GM12874 (cell line): ENCODE results near the gene DCANP1.

Experiments
- TF ChIP-seq, protein P1 (sequence below): IDR thresholded peaks from 2 replicates; pipeline ENCODE4 v1.5.1; 2011; ENCODE audit warnings: low read depth, mild to moderate bottlenecking, control low read depth, low read length, moderate library complexity; ENCODE audit not compliant: insufficient read depth

Gene DCANP1

DNA sequence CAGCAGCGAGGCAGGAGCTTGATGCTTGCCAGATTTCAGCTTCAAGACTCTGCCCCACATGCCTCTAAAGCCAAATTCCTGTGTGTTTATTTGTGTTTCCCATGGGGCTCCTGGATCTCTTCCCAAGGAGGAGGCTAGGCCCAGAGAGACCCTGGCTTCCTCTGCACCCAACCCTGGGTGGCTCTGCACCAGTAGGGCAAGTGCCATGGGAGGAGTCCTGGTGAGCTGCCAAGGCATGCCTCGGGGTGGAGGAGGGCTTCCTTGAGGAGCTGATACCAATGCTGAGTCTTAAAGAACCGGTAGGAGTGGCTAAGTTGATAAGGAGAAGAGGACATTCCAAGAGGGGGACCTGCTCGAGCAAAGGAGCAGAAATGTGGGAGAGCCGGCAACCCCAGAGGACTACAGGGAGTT is 11.8 kb upstream of the DCANP1 start:
- TF ChIP-seq, protein P1, sequence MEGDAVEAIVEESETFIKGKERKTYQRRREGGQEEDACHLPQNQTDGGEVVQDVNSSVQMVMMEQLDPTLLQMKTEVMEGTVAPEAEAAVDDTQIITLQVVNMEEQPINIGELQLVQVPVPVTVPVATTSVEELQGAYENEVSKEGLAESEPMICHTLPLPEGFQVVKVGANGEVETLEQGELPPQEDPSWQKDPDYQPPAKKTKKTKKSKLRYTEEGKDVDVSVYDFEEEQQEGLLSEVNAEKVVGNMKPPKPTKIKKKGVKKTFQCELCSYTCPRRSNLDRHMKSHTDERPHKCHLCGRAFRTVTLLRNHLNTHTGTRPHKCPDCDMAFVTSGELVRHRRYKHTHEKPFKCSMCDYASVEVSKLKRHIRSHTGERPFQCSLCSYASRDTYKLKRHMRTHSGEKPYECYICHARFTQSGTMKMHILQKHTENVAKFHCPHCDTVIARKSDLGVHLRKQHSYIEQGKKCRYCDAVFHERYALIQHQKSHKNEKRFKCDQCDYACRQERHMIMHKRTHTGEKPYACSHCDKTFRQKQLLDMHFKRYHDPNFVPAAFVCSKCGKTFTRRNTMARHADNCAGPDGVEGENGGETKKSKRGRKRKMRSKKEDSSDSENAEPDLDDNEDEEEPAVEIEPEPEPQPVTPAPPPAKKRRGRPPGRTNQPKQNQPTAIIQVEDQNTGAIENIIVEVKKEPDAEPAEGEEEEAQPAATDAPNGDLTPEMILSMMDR: no peak

DNA sequence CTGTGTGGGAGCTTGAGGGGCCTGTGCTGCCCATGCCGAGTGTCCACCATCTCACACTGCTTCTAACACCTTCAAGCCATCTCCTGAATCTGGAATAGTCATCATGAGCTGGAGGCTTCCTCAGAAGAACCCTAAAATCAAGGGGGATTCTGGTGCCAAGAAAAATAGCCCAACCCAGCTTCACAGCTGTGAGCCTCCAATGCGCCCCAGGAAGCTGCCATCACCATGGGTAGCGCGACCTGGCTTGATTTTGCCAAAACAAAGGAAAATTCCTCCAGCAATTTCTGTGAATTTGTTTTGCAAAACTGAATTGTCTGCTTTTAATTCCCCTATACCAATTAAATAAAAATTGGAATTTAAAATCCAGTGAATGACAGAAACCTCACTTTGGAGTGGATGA is 11.2 kb upstream of the DCANP1 start:
- TF ChIP-seq, protein P1: no peak

DNA sequence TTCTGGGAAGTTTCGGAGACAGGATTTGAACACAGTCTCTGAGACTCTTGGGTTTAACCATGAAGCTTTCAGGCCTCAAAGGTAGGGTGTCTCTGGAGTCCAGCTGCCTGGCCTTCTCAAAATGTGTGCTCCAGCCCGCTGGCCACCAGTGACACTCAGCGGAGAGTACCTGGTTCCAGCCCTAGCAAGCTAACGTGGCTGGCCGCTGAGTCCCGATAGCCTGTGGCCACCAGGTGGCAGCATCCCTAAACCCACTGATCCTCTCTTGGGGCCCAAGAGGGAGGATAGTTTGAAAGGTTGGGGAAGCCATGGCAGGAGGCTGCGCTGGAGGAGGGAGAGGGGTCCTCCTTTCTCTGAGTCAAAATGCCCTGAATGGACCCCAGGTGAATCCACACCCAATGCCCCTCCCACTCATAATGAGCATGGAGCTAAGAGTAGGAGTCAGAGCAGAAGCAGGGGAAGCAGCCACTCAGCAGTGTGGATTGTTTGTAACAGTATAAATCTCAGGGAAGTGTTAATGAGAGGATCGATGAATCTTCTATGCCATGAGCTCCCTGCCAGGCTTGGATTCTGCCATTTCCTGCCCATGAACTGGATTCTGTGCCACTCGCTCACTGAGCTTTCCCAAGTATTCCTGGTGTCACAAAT is 10.4 kb upstream of the DCANP1 start:
- TF ChIP-seq, protein P1: peak; percentile 93

DNA sequence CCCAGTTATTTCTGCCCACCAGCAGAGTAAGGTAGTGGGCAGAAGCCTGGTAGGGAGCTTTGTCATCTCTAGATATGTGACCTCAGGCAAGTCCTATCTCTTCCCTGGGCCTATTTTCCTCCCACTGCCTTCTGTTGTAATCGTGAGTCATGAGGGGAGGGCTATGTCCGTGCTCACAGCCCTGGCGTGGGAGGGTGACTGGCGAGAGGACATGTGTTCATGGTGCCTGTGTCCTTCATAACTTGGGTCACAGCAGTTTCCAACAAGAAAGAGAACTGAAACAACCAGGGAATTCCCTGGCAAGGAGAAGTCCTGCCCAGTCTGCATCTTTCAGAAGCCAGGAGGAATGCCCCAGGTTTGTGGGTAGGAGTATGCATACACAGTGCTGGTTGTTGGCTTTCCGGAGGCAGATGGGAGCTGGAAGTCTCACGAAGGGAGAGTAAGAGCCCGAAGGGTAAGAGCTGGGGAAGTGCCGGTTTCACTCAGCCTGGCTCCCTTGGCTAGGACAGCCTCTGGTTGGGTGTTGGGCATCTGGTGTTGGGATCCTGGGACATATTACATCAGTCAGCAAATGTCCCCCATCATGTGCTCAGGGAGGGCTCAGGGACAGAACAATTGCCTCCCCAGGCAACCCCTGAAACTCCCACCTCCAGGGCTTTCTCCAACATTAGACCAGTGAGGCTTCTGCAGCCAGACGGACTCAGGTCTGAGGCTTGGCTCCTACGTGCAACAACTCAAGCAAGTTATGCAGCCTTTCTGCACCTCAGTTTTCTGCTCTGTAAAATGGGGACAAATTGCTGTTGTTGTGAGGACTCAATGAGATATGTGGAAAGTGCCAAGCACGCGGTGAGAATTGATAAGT is 9.3 kb upstream of the DCANP1 start:
- TF ChIP-seq, protein P1: no peak

DNA sequence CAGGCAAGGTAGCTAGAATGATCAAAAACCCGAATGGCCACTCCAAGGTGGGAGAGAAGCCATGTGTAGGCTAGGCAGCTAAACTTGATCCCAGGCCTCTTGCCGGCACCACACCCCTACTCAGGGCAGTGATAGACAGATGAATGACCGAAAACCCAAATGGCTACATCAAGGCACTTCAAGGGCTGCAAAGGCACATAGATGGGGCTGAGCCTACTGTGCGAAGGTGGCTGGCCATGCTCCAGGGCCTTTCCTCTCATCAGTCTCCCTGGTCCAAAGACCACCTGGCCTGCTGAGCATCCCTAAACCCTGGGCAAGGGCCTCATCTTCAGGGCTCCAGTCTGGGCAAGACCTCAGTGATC is 8.7 kb upstream of the DCANP1 start:
- TF ChIP-seq, protein P1: no peak

DNA sequence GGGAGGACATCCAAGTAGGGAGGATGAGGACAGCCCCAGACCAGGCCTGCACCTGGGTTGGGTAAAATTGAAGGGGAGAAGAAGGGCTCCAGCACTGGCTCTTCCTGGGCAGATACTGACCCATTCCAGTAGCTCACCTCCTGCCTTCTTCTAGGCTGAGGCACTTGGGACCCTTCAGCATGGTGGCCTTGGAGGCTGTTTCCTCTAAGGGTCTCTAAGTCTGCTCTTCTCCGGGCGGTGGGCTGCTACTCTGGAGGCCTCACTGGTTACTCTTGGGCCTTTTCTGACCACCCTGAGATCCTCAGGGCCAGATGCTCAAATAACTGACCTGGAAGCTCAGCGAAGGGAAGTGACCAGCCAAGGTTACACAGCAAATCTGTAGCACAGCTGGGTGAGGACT is 7.8 kb upstream of the DCANP1 start:
- TF ChIP-seq, protein P1: no peak

DNA sequence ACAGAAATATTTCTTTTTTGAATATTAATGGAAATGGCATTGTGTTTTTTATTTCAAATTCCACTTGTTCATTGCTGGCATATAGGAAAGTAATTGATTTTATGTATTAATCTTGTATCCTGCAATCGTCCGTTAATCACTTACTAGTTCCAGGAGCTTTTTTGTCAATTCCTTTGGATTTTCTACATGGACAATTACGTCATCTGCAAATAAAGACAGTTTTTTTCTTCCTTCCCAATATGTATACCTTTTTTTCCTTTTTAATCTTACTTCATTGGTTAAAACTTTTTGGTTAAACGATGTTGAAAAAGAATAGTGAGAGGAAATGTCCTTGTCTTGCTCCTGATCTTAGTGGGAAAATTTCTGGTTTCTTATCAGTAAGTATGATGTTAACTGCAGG is 6.5 kb upstream of the DCANP1 start:
- TF ChIP-seq, protein P1: no peak
